ENCODE measurements around the gene IFFO2. TPM values are rescaled to one million over a fixed set of nuclear protein-coding genes. Genes with fewer than 3 reads are reported as not detected.
A peak's percentile ranks its signal among the peaks of the same experiment; 100 is the strongest.

The IFFO2 gene
- total and polyA plus RNA-seq, 2 of the 13 experiments (the other 11 are each of a cell fraction or from before 2014, with no cell fraction given): 7.3 to 16.7 TPM

- TF ChIP-seq AFF4 (CRISPR knock-in tag; IDR thresholded peaks at IDR 0.05): no peak
- TF ChIP-seq, protein P1, sequence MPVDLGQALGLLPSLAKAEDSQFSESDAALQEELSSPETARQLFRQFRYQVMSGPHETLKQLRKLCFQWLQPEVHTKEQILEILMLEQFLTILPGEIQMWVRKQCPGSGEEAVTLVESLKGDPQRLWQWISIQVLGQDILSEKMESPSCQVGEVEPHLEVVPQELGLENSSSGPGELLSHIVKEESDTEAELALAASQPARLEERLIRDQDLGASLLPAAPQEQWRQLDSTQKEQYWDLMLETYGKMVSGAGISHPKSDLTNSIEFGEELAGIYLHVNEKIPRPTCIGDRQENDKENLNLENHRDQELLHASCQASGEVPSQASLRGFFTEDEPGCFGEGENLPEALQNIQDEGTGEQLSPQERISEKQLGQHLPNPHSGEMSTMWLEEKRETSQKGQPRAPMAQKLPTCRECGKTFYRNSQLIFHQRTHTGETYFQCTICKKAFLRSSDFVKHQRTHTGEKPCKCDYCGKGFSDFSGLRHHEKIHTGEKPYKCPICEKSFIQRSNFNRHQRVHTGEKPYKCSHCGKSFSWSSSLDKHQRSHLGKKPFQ (CRISPR knock-in tag; IDR thresholded peaks at IDR 0.05; ENCODE audit: insufficient replicate concordance): peak; percentile 54
- no peak for TF ChIP-seq ZBTB20 (CRISPR knock-in tag; IDR thresholded peaks at IDR 0.05; ENCODE audit: borderline replicate concordance, low read depth)
- no peak for TF ChIP-seq TEAD2 (CRISPR knock-in tag; IDR thresholded peaks at IDR 0.05)
- no peak for TF ChIP-seq POLR2AphosphoS2 (IDR thresholded peaks at IDR 0.05; ENCODE audit: low read depth, low read length)
- no peak for TF ChIP-seq HES4 (CRISPR knock-in tag; IDR thresholded peaks at IDR 0.05; ENCODE audit: borderline replicate concordance)
- peak; percentile 20; the same call in 1 of the 2 replicates for TF ChIP-seq SIN3A (IDR thresholded peaks at IDR 0.05; ENCODE audit: borderline replicate concordance, low read depth, low read length)
- TF ChIP-seq FOXO1 (CRISPR knock-in tag; IDR thresholded peaks at IDR 0.05): no peak
- peak; percentile 75 for TF ChIP-seq POLR2G (IDR thresholded peaks at IDR 0.05; ENCODE audit: low read depth, low read length)
- no peak for TF ChIP-seq ZMYM3 (CRISPR knock-in tag; IDR thresholded peaks at IDR 0.05)
- no peak for TF ChIP-seq RXRB (CRISPR knock-in tag; IDR thresholded peaks at IDR 0.05; ENCODE audit: borderline replicate concordance)
- TF ChIP-seq ZC3H4 (CRISPR knock-in tag; IDR thresholded peaks at IDR 0.05; ENCODE audit: borderline replicate concordance): no peak
- no peak for TF ChIP-seq REXO4 (CRISPR knock-in tag; IDR thresholded peaks at IDR 0.05; ENCODE audit: borderline replicate concordance)
- TF ChIP-seq ASH2L (IDR thresholded peaks at IDR 0.05; ENCODE audit: insufficient read length, low read depth, low read length): peak; percentile 29
- TF ChIP-seq, protein P2, sequence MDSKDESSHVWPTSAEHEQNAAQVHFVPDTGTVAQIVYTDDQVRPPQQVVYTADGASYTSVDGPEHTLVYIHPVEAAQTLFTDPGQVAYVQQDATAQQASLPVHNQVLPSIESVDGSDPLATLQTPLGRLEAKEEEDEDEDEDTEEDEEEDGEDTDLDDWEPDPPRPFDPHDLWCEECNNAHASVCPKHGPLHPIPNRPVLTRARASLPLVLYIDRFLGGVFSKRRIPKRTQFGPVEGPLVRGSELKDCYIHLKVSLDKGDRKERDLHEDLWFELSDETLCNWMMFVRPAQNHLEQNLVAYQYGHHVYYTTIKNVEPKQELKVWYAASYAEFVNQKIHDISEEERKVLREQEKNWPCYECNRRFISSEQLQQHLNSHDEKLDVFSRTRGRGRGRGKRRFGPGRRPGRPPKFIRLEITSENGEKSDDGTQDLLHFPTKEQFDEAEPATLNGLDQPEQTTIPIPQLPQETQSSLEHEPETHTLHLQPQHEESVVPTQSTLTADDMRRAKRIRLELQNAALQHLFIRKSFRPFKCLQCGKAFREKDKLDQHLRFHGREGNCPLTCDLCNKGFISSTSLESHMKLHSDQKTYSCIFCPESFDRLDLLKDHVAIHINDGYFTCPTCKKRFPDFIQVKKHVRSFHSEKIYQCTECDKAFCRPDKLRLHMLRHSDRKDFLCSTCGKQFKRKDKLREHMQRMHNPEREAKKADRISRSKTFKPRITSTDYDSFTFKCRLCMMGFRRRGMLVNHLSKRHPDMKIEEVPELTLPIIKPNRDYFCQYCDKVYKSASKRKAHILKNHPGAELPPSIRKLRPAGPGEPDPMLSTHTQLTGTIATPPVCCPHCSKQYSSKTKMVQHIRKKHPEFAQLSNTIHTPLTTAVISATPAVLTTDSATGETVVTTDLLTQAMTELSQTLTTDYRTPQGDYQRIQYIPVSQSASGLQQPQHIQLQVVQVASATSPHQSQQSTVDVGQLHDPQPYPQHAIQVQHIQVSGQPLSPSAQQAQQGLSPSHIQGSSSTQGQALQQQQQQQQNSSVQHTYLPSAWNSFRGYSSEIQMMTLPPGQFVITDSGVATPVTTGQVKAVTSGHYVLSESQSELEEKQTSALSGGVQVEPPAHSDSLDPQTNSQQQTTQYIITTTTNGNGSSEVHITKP (CRISPR knock-in tag; IDR thresholded peaks at IDR 0.05; ENCODE audit: low read depth): no peak
- no peak for TF ChIP-seq BORCS8-MEF2B (CRISPR knock-in tag; IDR thresholded peaks at IDR 0.05)
- no peak for TF ChIP-seq EZH2 (conservative IDR thresholded peaks at IDR 0.05; ENCODE audit: low read depth, low read length)
- peak; percentile 41; the same call in 1 of the 2 replicates for TF ChIP-seq DR1 (CRISPR knock-in tag; IDR thresholded peaks at IDR 0.05)
- TF ChIP-seq BCL6 (CRISPR knock-in tag; IDR thresholded peaks at IDR 0.05): peak; percentile 7; the same call in 1 of the 2 replicates
- TF ChIP-seq ZNF274 (CRISPR knock-in tag; IDR thresholded peaks at IDR 0.05): no peak
These were observed at the start of gene IFFO2 (continued) for GRCh38 chr1:18956193-18957135.
